Panc1 (cell line): ENCODE measurements around the gene RARA. TPM values are rescaled to one million over a fixed set of nuclear protein-coding genes. Genes with fewer than 3 reads are reported as not detected.

Experiments used
- ATAC-seq: fragments of 200-7000 bp; cut with Tn5 transposase; 2 replicates; pipeline ENCODE4 v1.9.1; 2020; ENCODE audit warnings: mild to moderate bottlenecking, moderate library complexity
- BruUV-seq: library from RNA; stranded (reverse); fragments of 400-500 nt; replicated peaks from 2 replicates; lab custom pipeline; 2021; lab: Mats Ljungman, UMichigan
- CTCF ChIA-PET: fragments of 300-600 bp; sonication (Branson Sonifier 250); formaldehyde crosslinking; loops from one replicate; lab custom pipeline; 2022; ENCODE audit warnings: antibody characterized with exemption; lab: Charles Lee
- POLR2A ChIA-PET: fragments of 300-600 bp; sonication (Branson Sonifier 250); formaldehyde crosslinking; loops from one replicate; lab custom pipeline; 2022; ENCODE audit warnings: antibody characterized with exemption; lab: Charles Lee
- DNase-seq: peaks from one replicate; pipeline ENCODE4 v3.0.0-alpha.2; 2010; ENCODE audit warnings: low read depth, low spot score
- H3K27ac ChIP-seq: 2 replicates; pipeline ENCODE4 v1.5.1; 2011; ENCODE audit warnings: mild to moderate bottlenecking, low read length, inconsistent platforms
- H3K27me3 ChIP-seq: fragments of 200-500 bp; sonication (Bioruptor generic); 2 replicates; pipeline ENCODE4 v1.6.0; 2014; ENCODE audit warnings: low read length, inconsistent platforms; ENCODE audit not compliant: control insufficient read depth, insufficient read depth
- H3K36me3 ChIP-seq: fragments of 200-500 bp; sonication (Bioruptor generic); 2 replicates; pipeline ENCODE4 v1.5.1; 2014; ENCODE audit warnings: inconsistent platforms, mild to moderate bottlenecking, low read length, moderate library complexity; ENCODE audit not compliant: control insufficient read depth, insufficient read depth
- H3K4me1 ChIP-seq: 2 replicates; pipeline ENCODE4 v1.5.1; 2011; ENCODE audit warnings: inconsistent platforms, mild to moderate bottlenecking, low read length, moderate library complexity; ENCODE audit not compliant: control insufficient read depth, insufficient read depth
- H3K4me3 ChIP-seq, 2 experiments: 2 replicates each; pipeline ENCODE4 v1.5.1; 2011 to 2012; ENCODE audit warnings: low read depth in 2 of 2, low read length in 2 of 2, mild to moderate bottlenecking in 2 of 2, inconsistent platforms in 1 of 2, moderate library complexity in 1 of 2
- H3K9me3 ChIP-seq: fragments of 200-500 bp; sonication (Bioruptor generic); 2 replicates; pipeline ENCODE4 v1.5.1; 2014; ENCODE audit warnings: low read depth, mild to moderate bottlenecking, inconsistent platforms, low read length, moderate library complexity; ENCODE audit not compliant: control insufficient read depth, insufficient read depth
- CTCF ChIP-seq: fragments of 450-650 bp; IDR thresholded peaks from 2 replicates; pipeline ENCODE4 v1.5.1; 2017; ENCODE audit warnings: mild to moderate bottlenecking
- POLR2AphosphoS5 ChIP-seq: IDR thresholded peaks from 2 replicates; pipeline ENCODE4 v1.6.1; 2012; ENCODE audit warnings: mild to moderate bottlenecking, low read depth, low read length, moderate library complexity
- REST ChIP-seq, 2 experiments: IDR thresholded peaks; 2 replicates each; pipeline ENCODE4 v1.6.1; 2011 to 2012; ENCODE audit warnings: low read depth in 2 of 2, control low read depth in 1 of 2, low read length in 1 of 2, mild to moderate bottlenecking in 1 of 2, moderate library complexity in 1 of 2; ENCODE audit not compliant: insufficient read depth in 1 of 2
- SIN3A ChIP-seq: IDR thresholded peaks from 2 replicates; pipeline ENCODE4 v1.6.1; 2012; ENCODE audit warnings: low read depth, mild to moderate bottlenecking, low read length, moderate library complexity, borderline replicate concordance; ENCODE audit not compliant: insufficient read depth
- TCF7L2 ChIP-seq: IDR thresholded peaks from 2 replicates; pipeline ENCODE4 v1.6.1; 2011; ENCODE audit warnings: mild to moderate bottlenecking, low read depth, low read length, inconsistent platforms
- in situ Hi-C: cut with HindIII; loops from 2 replicates; pipeline ENCODE4 v1.10.0; 2016; ENCODE audit warnings: low sequenced_read_pairs, low pct_unique_long_range_greater_than_20kb
- intact Hi-C: fragments of 100-400 bp; cut with micrococcal nuclease; formaldehyde crosslinking; loops from one replicate; pipeline ENCODE4 v1.10.0; 2022; ENCODE audit not compliant: unreplicated experiment
- total RNA-seq: library from RNA; stranded (reverse); gene quantifications from one replicate; pipeline ENCODE4 v1.2.1, GENCODE V29; 2021; ENCODE audit not compliant: unreplicated experiment

Gene RARA
- total RNA-seq, 1 experiment from 2014 or later, result 55.6 TPM

- TF ChIP-seq POLR2AphosphoS5, result no peak
- no peak for TF ChIP-seq REST (IDR thresholded peaks at IDR 0.05; ENCODE audit: insufficient read depth in 1 of 2, low read depth in 2 of 2, low read length in 1 of 2)
- no peak for TF ChIP-seq CTCF
- no peak for TF ChIP-seq TCF7L2
- no peak for TF ChIP-seq SIN3A
- Histone ChIP-seq H3K36me3 (no peaks in the 10 kb centered on the region), H3K9me3 (no peaks in the 10 kb centered on the region), H3K27ac (no peak overlapping the region), H3K4me1 (peaks cover 10% of the 10 kb centered on the region; the same call in 1 of the 2 replicates), H3K4me3 (peak overlapping the region; percentile 50 to 55), H3K27me3 (no peaks in the 10 kb centered on the region)
- intact Hi-C loops (no loop called here), in situ Hi-C loops (no loop called here)
- BruUV-seq, result no TSS peak
- ChIA-PET CTCF (interaction anchor here (0.6 to 1.4 kb wide), 6 partner anchors 18 to 172 kb away, joined by 3 to 5 read pairs (median 4); no protein-coding TSS in a partner anchor), POLR2A (no interaction called here)
- DNase-seq (no peak), ATAC-seq (peak; percentile 8)
Observed at GRCh38 chr17:40361925-40362695, 53.1 kb downstream of the RARA start.

- ChIA-PET CTCF (interaction anchor here (1.0 to 1.2 kb wide), 2 partner anchors 42 to 169 kb away, joined by 4 to 5 read pairs; no protein-coding TSS in a partner anchor), POLR2A (no interaction called here)
- Histone ChIP-seq H3K27me3 (no peaks in the 10 kb centered on the region), H3K36me3 (no peaks in the 10 kb centered on the region), H3K9me3 (no peaks in the 10 kb centered on the region), H3K27ac (no peak overlapping the region), H3K4me3 (peak overlapping the region; percentile 50 to 55), H3K4me1 (peaks cover 7% of the 10 kb centered on the region; the same call in 1 of the 2 replicates)
- BruUV-seq, result no TSS peak
- ATAC-seq (peak; percentile 87), DNase-seq (no peak)
- in situ Hi-C loops (no loop called here), intact Hi-C loops (no loop called here)
- no peak for TF ChIP-seq REST (IDR thresholded peaks at IDR 0.05; ENCODE audit: insufficient read depth in 1 of 2, low read depth in 2 of 2, low read length in 1 of 2)
- 0 out of 2 replicates have a peak, but pooled peaks have one; percentile 48 for TF ChIP-seq POLR2AphosphoS5
- no peak for TF ChIP-seq TCF7L2
- peak; percentile 40; the same call in 1 of the 2 replicates for TF ChIP-seq SIN3A
- TF ChIP-seq CTCF, result peak; percentile 93
Observed at GRCh38 chr17:40362696-40363110, 53.7 kb downstream of the RARA start.
